ENCODE results near the gene SEMA3B. TPM values are rescaled to one million over a fixed set of nuclear protein-coding genes. Genes with fewer than 3 reads are reported as not detected.
"Not testable (repeated sequence)": the region's sequence is repeated elsewhere in the genome, so short reads cannot be mapped to it uniquely, and the experiment has no call there.

SEMA3B gene
- total RNA-seq, 2 experiments from 2014 or later: 1.9 to 2.0 TPM

GRCh38 chr3:50271314-50271936, 2.5 kb downstream of the SEMA3B start:
- Histone ChIP-seq H3K9me3 (ENCODE audit: control insufficient read depth in 1 of 2, insufficient read depth in 1 of 2, low read length in 2 of 2) (peaks cover 0 to 10% of the 10 kb centered on the region in 2 experiments), H3K4me1 (ENCODE audit: insufficient read depth, low read length) (peaks cover 38% of the 10 kb centered on the region), H3K27ac (ENCODE audit: low read depth in 1 of 2, low read length in 2 of 2) (no peak overlapping the region), H3K27me3 (ENCODE audit: control insufficient read depth in 1 of 2, insufficient read depth in 2 of 2, low read length in 2 of 2) (peaks cover 33 to 34% of the 10 kb centered on the region in 2 experiments), H3K4me3 (ENCODE audit: low read length) (no peak overlapping the region), H3K36me3 (ENCODE audit: insufficient read depth, low read length) (no peaks in the 10 kb centered on the region)
- no peak overlapping the region for H3K4me3 Mint-ChIP-seq
- no peaks in the 10 kb centered on the region for H3K36me3 Mint-ChIP-seq (ENCODE audit: low read depth)
- no peak for TF ChIP-seq CTCF (IDR thresholded peaks at IDR 0.05)
- no peak overlapping the region for H3K27ac Mint-ChIP-seq
- intact Hi-C loops (cut with DNase I, micrococcal nuclease): loop anchor here in 1 of 2 experiments (10.0 kb wide), 1 partner anchor 273 kb away; no protein-coding TSS in a partner anchor
- ChIA-PET CTCF (interaction anchor here (1.0 to 1.4 kb wide), 3 partner anchors 25 to 77 kb away, joined by 4 read pairs; no protein-coding TSS in a partner anchor), POLR2A (no interaction called here)
- H3K4me1 Mint-ChIP-seq (ENCODE audit: low read depth): peaks cover 30% of the 10 kb centered on the region
- DNase-seq (no peak), ATAC-seq (ENCODE audit: poor library complexity) (no peak)
- H3K9me3 Mint-ChIP-seq: no peaks in the 10 kb centered on the region
- peaks cover 41% of the 10 kb centered on the region for H3K27me3 Mint-ChIP-seq

- intact Hi-C loops (cut with DNase I, micrococcal nuclease): loop anchor here (2.0 to 10.0 kb wide), 2 partner anchors 26 to 272 kb away; no protein-coding TSS in a partner anchor
Observed at GRCh38 chr3:50272538-50272910, 3.6 kb downstream of the SEMA3B start.

GRCh38 chr3:50272911-50273688, 4.2 kb downstream of the SEMA3B start:
- Histone ChIP-seq H3K36me3 (ENCODE audit: insufficient read depth, low read length) (no peaks in the 10 kb centered on the region), H3K27ac (ENCODE audit: low read depth in 1 of 2, low read length in 2 of 2) (no peak overlapping the region), H3K27me3 (ENCODE audit: control insufficient read depth in 1 of 2, insufficient read depth in 2 of 2, low read length in 2 of 2) (peaks cover 35 to 45% of the 10 kb centered on the region in 2 experiments), H3K4me3 (ENCODE audit: low read length) (peak overlapping the region; percentile 6), H3K4me1 (ENCODE audit: insufficient read depth, low read length) (peaks cover 40% of the 10 kb centered on the region), H3K9me3 (ENCODE audit: control insufficient read depth in 1 of 2, insufficient read depth in 1 of 2, low read length in 2 of 2) (peaks cover 0 to 17% of the 10 kb centered on the region in 2 experiments)
- ChIA-PET CTCF (interaction anchor here (0.9 kb wide), 1 partner anchor 78 kb away, joined by 3 read pairs; no protein-coding TSS in a partner anchor), POLR2A (no interaction called here)
- no peaks in the 10 kb centered on the region for H3K9me3 Mint-ChIP-seq
- peak overlapping the region; percentile 48 for H3K4me3 Mint-ChIP-seq
- TF ChIP-seq CTCF (IDR thresholded peaks at IDR 0.05): peak; percentile 92
- ATAC-seq (ENCODE audit: poor library complexity) (peak; percentile 78), DNase-seq (peak; percentile 70 to 92 (median 84))
- peaks cover 30% of the 10 kb centered on the region for H3K4me1 Mint-ChIP-seq (ENCODE audit: low read depth)
- H3K36me3 Mint-ChIP-seq (ENCODE audit: low read depth): no peaks in the 10 kb centered on the region
- H3K27ac Mint-ChIP-seq: no peak overlapping the region
- intact Hi-C loops (cut with DNase I, micrococcal nuclease): loop anchor here (1.0 to 10.0 kb wide), 6 partner anchors 26 to 272 kb away; no protein-coding TSS in a partner anchor
- H3K27me3 Mint-ChIP-seq: peaks cover 52% of the 10 kb centered on the region

More at GRCh38 chr3:50272538-50272910, 3.6 kb downstream of the SEMA3B start:
- H3K27ac Mint-ChIP-seq; ATAC-seq (ENCODE audit: poor library complexity); H3K4me3 ChIP-seq (ENCODE audit: low read length); DNase-seq; H3K27ac ChIP-seq (ENCODE audit: low read depth in 1 of 2, low read length in 2 of 2); H3K36me3 ChIP-seq (ENCODE audit: insufficient read depth, low read length); POLR2A ChIA-PET; H3K4me3 Mint-ChIP-seq; H3K36me3 Mint-ChIP-seq (ENCODE audit: low read depth); H3K9me3 Mint-ChIP-seq: not testable (repeated sequence)
- H3K27me3 ChIP-seq (ENCODE audit: control insufficient read depth in 1 of 2, insufficient read depth in 2 of 2, low read length in 2 of 2): peaks cover 35 to 41% of the 10 kb centered on the region in 2 experiments
- peaks cover 40% of the 10 kb centered on the region for H3K4me1 ChIP-seq (ENCODE audit: insufficient read depth, low read length)
- peaks cover 48% of the 10 kb centered on the region for H3K27me3 Mint-ChIP-seq
- CTCF ChIA-PET: interaction anchor here (0.9 to 1.4 kb wide), 2 partner anchors 45 to 78 kb away, joined by 3 to 4 read pairs; no protein-coding TSS in a partner anchor
- H3K9me3 ChIP-seq (ENCODE audit: control insufficient read depth in 1 of 2, insufficient read depth in 1 of 2, low read length in 2 of 2): peaks cover 0 to 17% of the 10 kb centered on the region in 2 experiments
- H3K4me1 Mint-ChIP-seq (ENCODE audit: low read depth): peaks cover 30% of the 10 kb centered on the region
